Esophagus squamous epithelium (tissue), 4 donors: ENCODE results near the gene SELP.

Experiments used
- POLR2A ChIP-seq, 4 donors: fragments of 450-650 bp; IDR thresholded peaks; one replicate each; pipeline ENCODE4 v1.6.1; 2017; ENCODE audit warnings: antibody characterized with exemption in 4 of 4, mild to moderate bottlenecking in 4 of 4, moderate library complexity in 3 of 4
- TF ChIP-seq, protein P1 (sequence below), 6 experiments: fragments of 450-650 bp in 4 of 6; fragments of 200-600 bp in 2 of 6; sonication (generic) in 2 of 6; IDR thresholded peaks; one replicate each; pipeline ENCODE4 v1.5.1; 2016 to 2019; ENCODE audit warnings: antibody characterized with exemption in 6 of 6, mild to moderate bottlenecking in 4 of 6, moderate library complexity in 4 of 6

DNA sequence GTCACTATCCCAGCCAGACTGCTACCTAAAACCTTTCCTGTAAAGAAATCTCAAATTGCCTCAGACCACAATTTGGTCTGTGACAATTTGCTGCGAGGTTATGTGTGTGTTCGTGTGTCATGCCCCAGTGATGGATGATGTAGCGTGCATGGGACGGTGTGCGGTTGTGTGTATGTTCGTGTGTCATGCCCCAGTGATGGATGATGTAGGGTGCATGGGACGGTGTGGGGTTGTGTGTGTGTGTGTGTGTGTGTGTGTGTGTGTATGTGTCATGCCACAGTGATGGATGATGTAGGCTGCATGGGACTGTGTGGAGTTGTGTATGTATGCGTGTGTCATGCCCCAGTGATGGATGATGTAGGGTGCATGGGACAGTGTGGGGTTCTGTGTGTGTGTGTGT lies 9.4 kb downstream of the SELP start:
- TF ChIP-seq POLR2A (IDR thresholded peaks at IDR 0.05), result no peak
- TF ChIP-seq, protein P1, sequence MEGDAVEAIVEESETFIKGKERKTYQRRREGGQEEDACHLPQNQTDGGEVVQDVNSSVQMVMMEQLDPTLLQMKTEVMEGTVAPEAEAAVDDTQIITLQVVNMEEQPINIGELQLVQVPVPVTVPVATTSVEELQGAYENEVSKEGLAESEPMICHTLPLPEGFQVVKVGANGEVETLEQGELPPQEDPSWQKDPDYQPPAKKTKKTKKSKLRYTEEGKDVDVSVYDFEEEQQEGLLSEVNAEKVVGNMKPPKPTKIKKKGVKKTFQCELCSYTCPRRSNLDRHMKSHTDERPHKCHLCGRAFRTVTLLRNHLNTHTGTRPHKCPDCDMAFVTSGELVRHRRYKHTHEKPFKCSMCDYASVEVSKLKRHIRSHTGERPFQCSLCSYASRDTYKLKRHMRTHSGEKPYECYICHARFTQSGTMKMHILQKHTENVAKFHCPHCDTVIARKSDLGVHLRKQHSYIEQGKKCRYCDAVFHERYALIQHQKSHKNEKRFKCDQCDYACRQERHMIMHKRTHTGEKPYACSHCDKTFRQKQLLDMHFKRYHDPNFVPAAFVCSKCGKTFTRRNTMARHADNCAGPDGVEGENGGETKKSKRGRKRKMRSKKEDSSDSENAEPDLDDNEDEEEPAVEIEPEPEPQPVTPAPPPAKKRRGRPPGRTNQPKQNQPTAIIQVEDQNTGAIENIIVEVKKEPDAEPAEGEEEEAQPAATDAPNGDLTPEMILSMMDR (IDR thresholded peaks at IDR 0.05), result no peak
